K562 (cell line): ENCODE measurements around the gene R3HDM1. TPM values are rescaled to one million over a fixed set of nuclear protein-coding genes. Genes with fewer than 3 reads are reported as not detected.

Source experiments
- ATAC-seq: fragments of 200-7000 bp; cut with Tn5 transposase; 3 replicates; pipeline ENCODE4 v1.9.1; 2020; ENCODE audit warnings: moderate library complexity
- BruUV-seq: library from RNA; stranded (reverse); fragments of 400-500 nt; replicated peaks from 2 replicates; lab custom pipeline; 2021; lab: Mats Ljungman, UMichigan
- CTCF ChIA-PET: fragments of 300-600 bp; formaldehyde crosslinking; extraction: SDS; loops from one replicate; lab custom pipeline; 2021; ENCODE audit warnings: low intra/inter-chr PET ratio; lab: Yijun Ruan, JAX
- POLR2A ChIA-PET: fragments of 300-600, 350-650 bp; sonication (Branson Sonifier 250); formaldehyde crosslinking; extraction: SDS; loops from one replicate; lab custom pipeline; 2021; ENCODE audit warnings: antibody characterized with exemption, inconsistent platforms; lab: Yijun Ruan, JAX
- DNase-seq, 4 experiments: peaks; one replicate each; pipeline versions ENCODE4 v3.0.0 to v3.0.0-alpha.2; 2011 to 2018; ENCODE audit warnings: low spot score in 3 of 4, mixed read lengths in 3 of 4; ENCODE audit errors: extremely low read depth in 1 of 4
- FAIRE-seq: peaks from 2 replicates; lab custom pipeline; 2011; peaks lifted over from hg19 to GRCh38; lab: Jason Lieb, UNC
- H2AFZ ChIP-seq: 2 replicates; pipeline ENCODE4 v1.6.0; 2011; ENCODE audit warnings: low read depth, low read length, control low read depth, inconsistent platforms
- H3K27ac ChIP-seq: fragments of 200-600 bp; 3 replicates; pipeline ENCODE4 v1.8.0; 2011; ENCODE audit warnings: low read depth, mild to moderate bottlenecking, control low read depth, inconsistent platforms, low read length, moderate library complexity, mixed read lengths; ENCODE audit errors: extremely low read depth
- H3K27me3 ChIP-seq, 2 experiments: fragments of 300-600 bp in 1 of 2; 2 replicates in 1 of 2; 3 replicates in 1 of 2; pipeline versions ENCODE4 v1.6.0 to v1.8.0; 2011; ENCODE audit warnings: inconsistent platforms in 2 of 2, low read length in 2 of 2, mild to moderate bottlenecking in 1 of 2, mixed read lengths in 1 of 2, moderate library complexity in 1 of 2; ENCODE audit not compliant: control insufficient read depth in 2 of 2, insufficient read depth in 2 of 2
- H3K36me3 ChIP-seq: fragments of 300-600 bp; 3 replicates; pipeline ENCODE4 v1.8.0; 2011; ENCODE audit warnings: mild to moderate bottlenecking, low read length, inconsistent platforms; ENCODE audit not compliant: control insufficient read depth, insufficient read depth
- H3K4me1 ChIP-seq, 2 experiments: fragments of 200-600 bp in 1 of 2; replicated peaks in 1 of 2; 2 replicates in 1 of 2; 3 replicates in 1 of 2; pipeline versions ENCODE4 v1.5.1 to v1.8.0; 2011; ENCODE audit warnings: inconsistent platforms in 2 of 2, low read length in 2 of 2, mild to moderate bottlenecking in 1 of 2, mixed read lengths in 1 of 2, moderate library complexity in 1 of 2; ENCODE audit not compliant: control insufficient read depth in 2 of 2, insufficient read depth in 2 of 2
- H3K4me2 ChIP-seq: 2 replicates; pipeline ENCODE4 v1.6.1; 2011; ENCODE audit warnings: low read length, control low read depth, inconsistent platforms, mixed read lengths; ENCODE audit not compliant: insufficient read depth
- H3K4me3 ChIP-seq: fragments of 200-600 bp; sonication (generic), shearing (Covaris generic); 2 replicates; pipeline ENCODE4 v1.5.1; 2016; ENCODE audit warnings: control low read depth, inconsistent platforms
- H3K79me2 ChIP-seq: fragments of 200-600 bp; 3 replicates; pipeline ENCODE4 v1.8.0; 2011; ENCODE audit warnings: low read length, inconsistent platforms; ENCODE audit not compliant: control insufficient read depth, insufficient read depth
- H3K9ac ChIP-seq, 2 experiments: 2 replicates each; pipeline versions ENCODE4 v1.6.0 to v1.6.1; 2011; ENCODE audit warnings: low read depth in 2 of 2, low read length in 2 of 2, control low read depth in 1 of 2, inconsistent platforms in 1 of 2, mild to moderate bottlenecking in 1 of 2, mixed read lengths in 1 of 2; ENCODE audit not compliant: insufficient read depth in 1 of 2
- H3K9me1 ChIP-seq: one replicate; pipeline ENCODE4 v1.6.0; 2011; ENCODE audit warnings: inconsistent platforms, mild to moderate bottlenecking, low read length, moderate library complexity; ENCODE audit not compliant: control insufficient read depth, insufficient read depth
- H3K9me3 ChIP-seq: replicated peaks from 2 replicates; pipeline ENCODE4 v1.5.1; 2011; ENCODE audit warnings: low read depth, low read length, inconsistent platforms; ENCODE audit not compliant: control insufficient read depth, insufficient read depth
- H4K20me1 ChIP-seq: replicated peaks from 2 replicates; pipeline ENCODE4 v1.6.1; 2011; ENCODE audit warnings: low read length, inconsistent platforms, mixed read lengths; ENCODE audit not compliant: control insufficient read depth, insufficient read depth
- DPF2 ChIP-seq: fragments of 450-650 bp; IDR thresholded peaks from 2 replicates; pipeline ENCODE4 v1.6.1; 2016
- FOSL1 ChIP-seq: fragments of 200-800 bp; sonication (Bioruptor generic); conservative IDR thresholded peaks from 2 replicates; pipeline ENCODE4 v1.6.1; 2016; ENCODE audit warnings: missing genetic modification characterization, missing compliant biosample characterization
- HNRNPH1 ChIP-seq: fragments of 200-400 bp; formaldehyde crosslinking; optimal IDR thresholded peaks from 2 replicates; pipeline ENCODE3; 2017; ENCODE audit warnings: low read depth, mild to moderate bottlenecking, low read length, moderate library complexity
- IRF2 ChIP-seq: sonication (generic); formaldehyde crosslinking; IDR thresholded peaks from 2 replicates; pipeline ENCODE4 v1.8.1; 2022; ENCODE audit warnings: mild to moderate bottlenecking, missing genetic modification reagents
- KAT2B ChIP-seq: IDR thresholded peaks from one replicate; pipeline ENCODE4 v1.6.1; 2012; ENCODE audit warnings: low read depth, mild to moderate bottlenecking, control low read depth, inconsistent platforms, low read length, moderate library complexity
- KAT7 ChIP-seq: sonication (generic); formaldehyde crosslinking; IDR thresholded peaks from 2 replicates; pipeline ENCODE4 v1.8.0; 2022; ENCODE audit warnings: missing genetic modification reagents, mild to moderate bottlenecking, borderline replicate concordance
- MCM3 ChIP-seq: fragments of 450-650 bp; IDR thresholded peaks from 2 replicates; pipeline ENCODE4 v1.6.1; 2016
- MCM5 ChIP-seq: fragments of 450-650 bp; IDR thresholded peaks from 2 replicates; pipeline ENCODE4 v1.6.1; 2016; ENCODE audit warnings: low read depth
- MYC ChIP-seq, 2 experiments: fragments of 250-450 bp in 1 of 2; sonication (Bioruptor Pico) in 1 of 2; IDR thresholded peaks; 2 replicates each; pipeline versions ENCODE4 v1.5.1 to v1.6.1; 2012 to 2021; ENCODE audit warnings: low read depth in 2 of 2, borderline replicate concordance in 1 of 2, improper control_type of control experiment in 1 of 2, low read length in 1 of 2, mild to moderate bottlenecking in 1 of 2, moderate library complexity in 1 of 2
- NCOA1 ChIP-seq: fragments of 450-650 bp; IDR thresholded peaks from 2 replicates; pipeline ENCODE4 v1.6.1; 2016; ENCODE audit warnings: low read depth
- PHF21A ChIP-seq: fragments of 450-650 bp; IDR thresholded peaks from 2 replicates; pipeline ENCODE4 v1.6.1; 2017; ENCODE audit warnings: low read depth, borderline replicate concordance
- TCF7L2 ChIP-seq: fragments of 150-350 bp; IDR thresholded peaks from 2 replicates; pipeline ENCODE4 v1.6.1; 2016; ENCODE audit warnings: low read depth, mild to moderate bottlenecking, low read length, moderate library complexity
- TFAM ChIP-seq: fragments of 250-450 bp; sonication (Bioruptor Pico); conservative IDR thresholded peaks from 2 replicates; pipeline ENCODE4 v1.5.0; 2021; ENCODE audit warnings: mild to moderate bottlenecking, moderate library complexity
- WGBS: fragments of 100-300 bp; shearing (Covaris generic); methylation state at CpG from one replicate; pipeline ENCODE4 v1.1.6; 2016; ENCODE audit warnings: low coverage, mixed read lengths; ENCODE audit not compliant: insufficient coverage; ENCODE audit errors: missing lambda C conversion rate; 5-methylcytosine and 5-hydroxymethylcytosine counted together
- in situ Hi-C: fragments of 300-500 bp; cut with MboI; formaldehyde crosslinking; loops from 4 replicates; pipeline ENCODE4 v1.15.0; 2018; ENCODE audit warnings: inconsistent platforms, mixed read lengths
- intact Hi-C: fragments of 100-400 bp; cut with micrococcal nuclease; formaldehyde crosslinking; loops from 2 replicates; pipeline ENCODE4 v1.14.2; 2022
- polyA plus RNA-seq, 8 experiments: library from polyadenylated mRNA; depleted of rRNA in 4 of 8; stranded (reverse) in 5 of 8; unstranded in 3 of 8; fragments of >200 nt; fragmentation: Nextera tagmentation in 2 of 8; fragmentation: Illumina TruSeq in 1 of 8; extraction: Ambion mirVana in 2 of 8; extraction: Trizol in 1 of 8; gene quantifications; 2 replicates each; pipeline versions ENCODE4 v1.2.1 to v1.2.3, GENCODE V29; 2011 to 2014; ENCODE audit warnings: inconsistent platforms in 1 of 8, missing spikeins in 1 of 8
- total RNA-seq, 7 experiments: library from RNA; depleted of rRNA in 6 of 7; stranded (reverse); fragments of >200 nt in 6 of 7; fragmentation: Illumina TruSeq in 2 of 7; extraction: Trizol in 2 of 7; gene quantifications; 2 replicates each; pipeline versions ENCODE4 v1.2.1 to v1.2.3, GENCODE V29; 2011 to 2021; ENCODE audit warnings: low replicate concordance in 1 of 7
- TF ChIP-seq, protein P1 (sequence below): sonication (generic); formaldehyde crosslinking; IDR thresholded peaks from 2 replicates; pipeline ENCODE4 v1.8.0; 2022; ENCODE audit warnings: mild to moderate bottlenecking, missing genetic modification reagents
- TF ChIP-seq, protein P2 (sequence below): fragments of 150-350 bp; IDR thresholded peaks from 2 replicates; pipeline ENCODE4 v1.6.1; 2014; ENCODE audit warnings: low read depth, mild to moderate bottlenecking, low read length, borderline replicate concordance
- TF ChIP-seq, protein P3 (sequence below): fragments of 450-650 bp; formaldehyde crosslinking; IDR thresholded peaks from 2 replicates; pipeline ENCODE4 v1.4.0; 2020; ENCODE audit warnings: mild to moderate bottlenecking, mixed read lengths

Gene R3HDM1
- total and polyA plus RNA-seq, 9 of the 15 experiments (the other 6 are each of a cell fraction or from before 2014, with no cell fraction given): 12.4 to 89.4 (median 31.0) TPM

DNA sequence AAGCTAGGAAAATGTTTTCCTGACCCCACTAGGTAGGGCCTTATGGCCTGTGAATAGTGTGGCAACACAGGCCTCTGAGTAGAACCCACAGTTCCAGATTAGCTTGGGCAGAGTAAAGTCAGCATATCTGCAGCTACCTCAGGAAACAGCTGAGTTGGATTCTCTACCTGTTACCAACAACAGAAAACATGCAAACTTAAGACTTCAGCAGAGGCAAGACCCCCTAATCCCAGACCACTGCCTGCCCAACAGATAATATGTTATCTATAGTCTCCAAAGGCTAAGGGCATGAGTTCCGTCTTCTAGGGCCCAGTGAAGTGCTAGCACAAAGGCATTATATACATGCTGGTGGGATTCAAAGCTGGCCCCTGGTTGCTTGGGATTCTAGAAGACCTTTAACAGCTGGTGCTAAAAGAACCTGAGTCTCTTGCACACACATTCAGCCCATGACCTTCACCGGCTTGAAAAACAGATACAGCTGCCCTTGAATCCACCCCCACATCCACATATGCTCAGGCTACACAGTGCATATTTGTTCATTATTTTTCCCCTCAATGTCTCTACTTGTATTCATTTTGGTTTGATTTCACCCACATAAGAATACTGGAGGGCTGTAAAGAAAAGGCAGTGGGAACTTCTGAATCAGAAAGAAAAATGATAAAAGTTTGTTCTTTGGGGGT, 196.9 kb downstream of the R3HDM1 start:
- in situ Hi-C loops (no loop called here), intact Hi-C loops (no loop called here)
- no peaks in the 10 kb centered on the region for H3K27me3 ChIP-seq
- no peaks in the 10 kb centered on the region for H3K9me3 ChIP-seq
- ChIA-PET CTCF (no interaction called here), POLR2A (interaction anchor here (0.7 to 1.2 kb wide), 3 partner anchors 12 to 99 kb away, joined by 3 to 5 read pairs (median 4); partner anchors contain the start of gene UBXN4)
- no TSS peak for BruUV-seq
- 23% methylated on average over 2 of the region's 2 CpGs for WGBS
- H4K20me1 ChIP-seq: no peaks in the 10 kb centered on the region
- peak; percentile 46 for FAIRE-seq
- H3K9ac ChIP-seq: 0 out of 4 replicates have a peak overlapping the region, but pooled peaks of 1 of the 2 experiments have one; percentile 5
- DNase-seq: peak in 2 of 4 experiments; percentile 13 to 43
- H3K79me2 ChIP-seq: no peaks in the 10 kb centered on the region
- peaks cover 20% of the 10 kb centered on the region; the same call in 1 of the 3 replicates for H3K36me3 ChIP-seq
- peak; percentile 64 for ATAC-seq
- H2AFZ ChIP-seq: 0 out of 2 replicates have a peak overlapping the region, but pooled peaks have one; percentile 0
- no peak overlapping the region for H3K4me3 ChIP-seq
- no peaks in the 10 kb centered on the region for H3K9me1 ChIP-seq
- H3K4me1 ChIP-seq: peaks cover 0 to 3% of the 10 kb centered on the region in 2 experiments; a peak in 3 of 5 replicates
- H3K4me2 ChIP-seq: peak overlapping the region; percentile 30; the same call in 1 of the 2 replicates
- H3K27ac ChIP-seq: 0 out of 3 replicates have a peak overlapping the region, but pooled peaks have one; percentile 12
- TF ChIP-seq NCOA1 (no peak), DPF2 (peak; percentile 47; the same call in 1 of the 2 replicates), IRF2 (CRISPR knock-in tag) (no peak), HNRNPH1 (no peak), KAT2B (no peak), TCF7L2 (no peak), TFAM (no peak), KAT7 (no peak), MCM3 (no peak), MYC (IDR thresholded peaks at IDR 0.05; ENCODE audit: low read depth, low read length) (no peak), MYC (CRISPR knock-in tag; IDR thresholded peaks at IDR 0.05; ENCODE audit: borderline replicate concordance, low read depth) (no peak), MCM5 (no peak), PHF21A (no peak), FOSL1 (tag) (no peak)
- TF ChIP-seq, protein P1, sequence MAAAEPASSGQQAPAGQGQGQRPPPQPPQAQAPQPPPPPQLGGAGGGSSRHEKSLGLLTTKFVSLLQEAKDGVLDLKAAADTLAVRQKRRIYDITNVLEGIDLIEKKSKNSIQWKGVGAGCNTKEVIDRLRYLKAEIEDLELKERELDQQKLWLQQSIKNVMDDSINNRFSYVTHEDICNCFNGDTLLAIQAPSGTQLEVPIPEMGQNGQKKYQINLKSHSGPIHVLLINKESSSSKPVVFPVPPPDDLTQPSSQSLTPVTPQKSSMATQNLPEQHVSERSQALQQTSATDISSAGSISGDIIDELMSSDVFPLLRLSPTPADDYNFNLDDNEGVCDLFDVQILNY: no peak
- TF ChIP-seq, protein P2, sequence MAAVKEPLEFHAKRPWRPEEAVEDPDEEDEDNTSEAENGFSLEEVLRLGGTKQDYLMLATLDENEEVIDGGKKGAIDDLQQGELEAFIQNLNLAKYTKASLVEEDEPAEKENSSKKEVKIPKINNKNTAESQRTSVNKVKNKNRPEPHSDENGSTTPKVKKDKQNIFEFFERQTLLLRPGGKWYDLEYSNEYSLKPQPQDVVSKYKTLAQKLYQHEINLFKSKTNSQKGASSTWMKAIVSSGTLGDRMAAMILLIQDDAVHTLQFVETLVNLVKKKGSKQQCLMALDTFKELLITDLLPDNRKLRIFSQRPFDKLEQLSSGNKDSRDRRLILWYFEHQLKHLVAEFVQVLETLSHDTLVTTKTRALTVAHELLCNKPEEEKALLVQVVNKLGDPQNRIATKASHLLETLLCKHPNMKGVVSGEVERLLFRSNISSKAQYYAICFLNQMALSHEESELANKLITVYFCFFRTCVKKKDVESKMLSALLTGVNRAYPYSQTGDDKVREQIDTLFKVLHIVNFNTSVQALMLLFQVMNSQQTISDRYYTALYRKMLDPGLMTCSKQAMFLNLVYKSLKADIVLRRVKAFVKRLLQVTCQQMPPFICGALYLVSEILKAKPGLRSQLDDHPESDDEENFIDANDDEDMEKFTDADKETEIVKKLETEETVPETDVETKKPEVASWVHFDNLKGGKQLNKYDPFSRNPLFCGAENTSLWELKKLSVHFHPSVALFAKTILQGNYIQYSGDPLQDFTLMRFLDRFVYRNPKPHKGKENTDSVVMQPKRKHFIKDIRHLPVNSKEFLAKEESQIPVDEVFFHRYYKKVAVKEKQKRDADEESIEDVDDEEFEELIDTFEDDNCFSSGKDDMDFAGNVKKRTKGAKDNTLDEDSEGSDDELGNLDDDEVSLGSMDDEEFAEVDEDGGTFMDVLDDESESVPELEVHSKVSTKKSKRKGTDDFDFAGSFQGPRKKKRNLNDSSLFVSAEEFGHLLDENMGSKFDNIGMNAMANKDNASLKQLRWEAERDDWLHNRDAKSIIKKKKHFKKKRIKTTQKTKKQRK: no peak
- TF ChIP-seq, protein P3, sequence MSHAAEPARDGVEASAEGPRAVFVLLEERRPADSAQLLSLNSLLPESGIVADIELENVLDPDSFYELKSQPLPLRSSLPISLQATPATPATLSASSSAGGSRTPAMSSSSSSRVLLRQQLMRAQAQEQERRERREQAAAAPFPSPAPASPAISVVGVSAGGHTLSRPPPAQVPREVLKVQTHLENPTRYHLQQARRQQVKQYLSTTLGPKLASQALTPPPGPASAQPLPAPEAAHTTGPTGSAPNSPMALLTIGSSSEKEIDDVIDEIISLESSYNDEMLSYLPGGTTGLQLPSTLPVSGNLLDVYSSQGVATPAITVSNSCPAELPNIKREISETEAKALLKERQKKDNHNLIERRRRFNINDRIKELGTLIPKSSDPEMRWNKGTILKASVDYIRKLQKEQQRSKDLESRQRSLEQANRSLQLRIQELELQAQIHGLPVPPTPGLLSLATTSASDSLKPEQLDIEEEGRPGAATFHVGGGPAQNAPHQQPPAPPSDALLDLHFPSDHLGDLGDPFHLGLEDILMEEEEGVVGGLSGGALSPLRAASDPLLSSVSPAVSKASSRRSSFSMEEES: no peak
